H9 (cell line): ENCODE results near the gene VDR. TPM values are rescaled to one million over a fixed set of nuclear protein-coding genes. Genes with fewer than 3 reads are reported as not detected.

Experiments
- DNase-seq: peaks from one replicate; pipeline ENCODE4 v3.0.0-alpha.2; 2017
- H2AFZ ChIP-seq: one replicate; pipeline ENCODE4 v1.6.1; 2013; ENCODE audit warnings: mild to moderate bottlenecking, low read length, control low read depth, moderate library complexity
- H2AK5ac ChIP-seq: 2 replicates; pipeline ENCODE4 v1.6.1; 2013; ENCODE audit warnings: low read length, control low read depth, mixed read lengths; ENCODE audit not compliant: insufficient read length
- H2BK120ac ChIP-seq: one replicate; pipeline ENCODE4 v1.6.1; 2013; ENCODE audit warnings: low read depth, mild to moderate bottlenecking, low read length, control low read depth, inconsistent platforms; ENCODE audit not compliant: poor library complexity, severe bottlenecking
- H2BK12ac ChIP-seq: 2 replicates; pipeline ENCODE4 v1.6.1; 2013; ENCODE audit warnings: low read length, control low read depth, mixed read lengths, low read depth; ENCODE audit not compliant: insufficient read length
- H2BK15ac ChIP-seq: 2 replicates; pipeline ENCODE4 v1.6.1; 2013; ENCODE audit warnings: low read depth, low read length, control low read depth
- H2BK20ac ChIP-seq: one replicate; pipeline ENCODE4 v1.6.1; 2013; ENCODE audit warnings: low read depth, mild to moderate bottlenecking, low read length, control low read depth, inconsistent platforms; ENCODE audit not compliant: poor library complexity, severe bottlenecking
- H2BK5ac ChIP-seq: 2 replicates; pipeline ENCODE4 v1.6.1; 2013; ENCODE audit warnings: low read length, control low read depth, mixed read lengths; ENCODE audit not compliant: insufficient read length
- H3K14ac ChIP-seq: 2 replicates; pipeline ENCODE4 v1.6.1; 2013; ENCODE audit warnings: low read length, control low read depth; ENCODE audit not compliant: insufficient read depth
- H3K18ac ChIP-seq: 2 replicates; pipeline ENCODE4 v1.6.1; 2013; ENCODE audit warnings: low read depth, mild to moderate bottlenecking, mixed read lengths, low read length, control low read depth; ENCODE audit not compliant: insufficient read length
- H3K23ac ChIP-seq: 2 replicates; pipeline ENCODE4 v1.6.1; 2013; ENCODE audit warnings: low read length, control low read depth, mixed read lengths, low read depth; ENCODE audit not compliant: insufficient read length
- H3K23me2 ChIP-seq: 2 replicates; pipeline ENCODE4 v1.6.1; 2013; ENCODE audit warnings: low read depth, mild to moderate bottlenecking, mixed read lengths, low read length, control low read depth; ENCODE audit not compliant: insufficient read length, poor library complexity, severe bottlenecking
- H3K27ac ChIP-seq: 2 replicates; pipeline ENCODE4 v1.5.1; 2013; ENCODE audit warnings: low read length, control low read depth, mixed read lengths, low read depth; ENCODE audit not compliant: insufficient read length
- H3K27me3 ChIP-seq: 2 replicates; pipeline ENCODE4 v1.6.1; 2013; ENCODE audit warnings: low read length, control low read depth, inconsistent platforms; ENCODE audit not compliant: insufficient read depth
- H3K4ac ChIP-seq: 2 replicates; pipeline ENCODE4 v1.6.1; 2013; ENCODE audit warnings: low read depth, mild to moderate bottlenecking, control low read depth, inconsistent platforms, low read length, moderate library complexity
- H3K4me1 ChIP-seq: 2 replicates; pipeline ENCODE4 v1.6.1; 2013; ENCODE audit warnings: low read length, control low read depth, inconsistent platforms; ENCODE audit not compliant: insufficient read depth
- H3K4me2 ChIP-seq: 2 replicates; pipeline ENCODE4 v1.6.1; 2013; ENCODE audit warnings: low read length, control low read depth, mixed read lengths; ENCODE audit not compliant: insufficient read length, insufficient read depth
- H3K56ac ChIP-seq: 2 replicates; pipeline ENCODE4 v1.6.1; 2013; ENCODE audit warnings: low read depth, mild to moderate bottlenecking, mixed read lengths, low read length, control low read depth; ENCODE audit not compliant: insufficient read length
- H3K79me1 ChIP-seq: 2 replicates; pipeline ENCODE4 v1.6.1; 2013; ENCODE audit warnings: low read depth, mild to moderate bottlenecking, moderate library complexity, low read length, control low read depth, inconsistent platforms; ENCODE audit not compliant: insufficient read depth, poor library complexity, severe bottlenecking
- H3K79me2 ChIP-seq: 2 replicates; pipeline ENCODE4 v1.6.1; 2013; ENCODE audit warnings: low read length, control low read depth, inconsistent platforms; ENCODE audit not compliant: insufficient read depth
- H3K9ac ChIP-seq: 2 replicates; pipeline ENCODE4 v1.6.1; 2013; ENCODE audit warnings: low read length, control low read depth, mixed read lengths; ENCODE audit not compliant: insufficient read length; ENCODE audit errors: extremely low read depth
- H3K9me3 ChIP-seq: one replicate; pipeline ENCODE4 v1.6.1; 2013; ENCODE audit warnings: low read depth, low read length, inconsistent platforms; ENCODE audit not compliant: control insufficient read depth
- H3T11ph ChIP-seq: one replicate; pipeline ENCODE4 v1.6.1; 2013; ENCODE audit warnings: mild to moderate bottlenecking, low read length, control low read depth, inconsistent platforms
- H4K20me1 ChIP-seq: one replicate; pipeline ENCODE4 v1.6.1; 2013; ENCODE audit not compliant: control insufficient read depth, insufficient read length, insufficient read depth
- H4K5ac ChIP-seq: 2 replicates; pipeline ENCODE4 v1.6.1; 2013; ENCODE audit warnings: low read depth, mild to moderate bottlenecking, mixed read lengths, low read length, control low read depth; ENCODE audit not compliant: insufficient read length
- H4K8ac ChIP-seq: replicated peaks from 2 replicates; pipeline ENCODE4 v1.6.1; 2013; ENCODE audit warnings: low read length, control low read depth, mixed read lengths, low read depth; ENCODE audit not compliant: insufficient read length
- H4K91ac ChIP-seq: 2 replicates; pipeline ENCODE4 v1.6.1; 2013; ENCODE audit warnings: low read depth, mild to moderate bottlenecking, moderate library complexity, mixed read lengths, low read length, control low read depth; ENCODE audit not compliant: insufficient read length
- H3K27ac Mint-ChIP-seq, 3 experiments: 2 replicates in 2 of 3; 3 replicates in 1 of 3; pipeline ENCODE4 v1.8.0; 2020 to 2021; ENCODE audit warnings: mixed read lengths in 3 of 3, mild to moderate bottlenecking in 1 of 3, moderate library complexity in 1 of 3
- H3K27me3 Mint-ChIP-seq: 2 replicates; pipeline ENCODE4 v1.8.0; 2021; ENCODE audit warnings: low read depth, mild to moderate bottlenecking, moderate library complexity, mixed read lengths
- H3K36me3 Mint-ChIP-seq, 3 experiments: 2 replicates in 2 of 3; 3 replicates in 1 of 3; pipeline ENCODE4 v1.8.0; 2020 to 2021; ENCODE audit warnings: low read depth in 3 of 3, mixed read lengths in 3 of 3; ENCODE audit not compliant: insufficient read depth in 1 of 3
- H3K4me1 Mint-ChIP-seq, 2 experiments: 2 replicates each; pipeline ENCODE4 v1.8.0; 2020; ENCODE audit warnings: mixed read lengths in 2 of 2
- H3K4me3 Mint-ChIP-seq, 2 experiments: 2 replicates in 1 of 2; 3 replicates in 1 of 2; pipeline ENCODE4 v1.8.0; 2020 to 2021; ENCODE audit warnings: mild to moderate bottlenecking in 2 of 2, mixed read lengths in 2 of 2, moderate library complexity in 1 of 2
- H3K9me3 Mint-ChIP-seq, 2 experiments: 2 replicates in 1 of 2; 3 replicates in 1 of 2; pipeline ENCODE4 v1.8.0; 2020; ENCODE audit warnings: mild to moderate bottlenecking in 2 of 2, mixed read lengths in 2 of 2, moderate library complexity in 1 of 2
- CTCF ChIP-seq: fragments of 200-600 bp; sonication (generic); conservative IDR thresholded peaks from 3 replicates; pipeline ENCODE4 v1.8.0; 2021; ENCODE audit warnings: antibody characterized with exemption, mild to moderate bottlenecking
- WGBS: extraction: QIAGEN DNeasy Blood & Tissue Kit; methylation state at CpG from one replicate; pipeline ENCODE4 v1.1.7; 2013; ENCODE audit warnings: missing lambda C conversion rate, low lambda C conversion rate, mixed read lengths; ENCODE audit not compliant: insufficient read length; ENCODE audit errors: extremely low coverage; 5-methylcytosine and 5-hydroxymethylcytosine counted together
- total RNA-seq: library from RNA; stranded (reverse); gene quantifications from 2 replicates; pipeline ENCODE4 v1.2.1, GENCODE V29; 2021

Gene VDR
- total RNA-seq, 1 experiment from 2014 or later, result 0.61 TPM

GRCh38 chr12:47944685-47945340 is 40.0 kb upstream of the VDR start:
- no peak for TF ChIP-seq CTCF
- H3K4me3 Mint-ChIP-seq, result no peak overlapping the region
- H2BK20ac ChIP-seq, result no peak overlapping the region
- no peak overlapping the region for H3K14ac ChIP-seq
- no CpG with 5 or more reads among the region's 6 CpGs for WGBS
- no peak overlapping the region for H2BK12ac ChIP-seq
- peak overlapping the region in 1 of 3 experiments; percentile 38; a peak in 1 of 7 replicates for H3K27ac Mint-ChIP-seq
- H3K56ac ChIP-seq, result no peak overlapping the region
- no peaks in the 10 kb centered on the region for H3K27me3 ChIP-seq
- H3K27me3 Mint-ChIP-seq, result peaks cover 24% of the 10 kb centered on the region
- no peak overlapping the region for H4K91ac ChIP-seq
- H3K4me2 ChIP-seq, result no peak overlapping the region
- peaks cover 19 to 38% of the 10 kb centered on the region in 2 experiments for H3K4me1 Mint-ChIP-seq
- no peaks in the 10 kb centered on the region; a peak in 1 of 5 replicates for H3K9me3 Mint-ChIP-seq
- no peak overlapping the region for H3K18ac ChIP-seq
- H3K9ac ChIP-seq, result no peak overlapping the region
- peaks cover 2% of the 10 kb centered on the region for H3K23me2 ChIP-seq
- H3K36me3 Mint-ChIP-seq, result no peaks in the 10 kb centered on the region
- H2BK120ac ChIP-seq, result no peak overlapping the region
- no peaks in the 10 kb centered on the region for H3K4me1 ChIP-seq
- H2AK5ac ChIP-seq, result no peak overlapping the region
- no peak overlapping the region for H3K4ac ChIP-seq
- H4K20me1 ChIP-seq, result peaks cover 2% of the 10 kb centered on the region
- no peak for DNase-seq
- no peak overlapping the region for H3K23ac ChIP-seq
- H3K9me3 ChIP-seq, result no peaks in the 10 kb centered on the region
- no peak overlapping the region for H4K5ac ChIP-seq
- H2BK5ac ChIP-seq, result no peak overlapping the region
- H3K79me2 ChIP-seq, result no peaks in the 10 kb centered on the region
- no peak overlapping the region for H4K8ac ChIP-seq
- H3T11ph ChIP-seq, result no peak overlapping the region
- H3K27ac ChIP-seq, result no peak overlapping the region
- no peak overlapping the region for H2AFZ ChIP-seq
- no peak overlapping the region for H2BK15ac ChIP-seq
- H3K79me1 ChIP-seq, result no peaks in the 10 kb centered on the region
